GM19023 (cell line): Measurements from ENCODE around the gene MYL5.
"Not testable (repeated sequence)": the region's sequence is repeated elsewhere in the genome, so short reads cannot be mapped to it uniquely, and the experiment has no call there.

Source experiments
- ATAC-seq: cut with Tn5 transposase; IDR thresholded peaks from one replicate; pipeline ENCODE4 v1.9.1; 2021; ENCODE audit warnings: mild to moderate bottlenecking, moderate library complexity; ENCODE audit not compliant: unreplicated experiment

The MYL5 gene

DNA sequence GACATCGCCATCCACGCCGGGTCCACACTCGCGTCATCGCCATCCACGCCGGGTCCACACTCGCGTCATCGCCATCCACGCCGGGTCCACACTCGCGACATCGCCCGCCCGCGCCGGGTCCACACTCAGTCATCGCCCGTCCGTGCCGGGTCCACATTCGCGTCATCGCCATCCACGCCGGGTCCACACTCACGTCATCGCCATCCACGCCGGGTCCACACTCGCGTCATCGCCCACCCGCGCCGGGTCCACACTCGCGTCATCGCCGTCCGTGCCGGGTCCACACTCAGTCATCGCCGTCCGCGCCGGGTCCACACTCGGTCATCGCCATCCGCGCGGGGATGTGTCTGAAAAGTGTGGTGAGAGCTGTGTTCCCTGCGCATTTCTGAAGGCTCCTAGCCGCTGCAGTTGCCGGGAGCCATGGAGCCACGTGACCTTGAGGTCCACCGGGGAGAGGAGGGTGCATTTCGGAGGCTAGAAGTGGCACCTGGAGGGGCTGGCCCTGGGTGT lies 48.6 kb downstream of the MYL5 start:
- no peak for ATAC-seq

DNA sequence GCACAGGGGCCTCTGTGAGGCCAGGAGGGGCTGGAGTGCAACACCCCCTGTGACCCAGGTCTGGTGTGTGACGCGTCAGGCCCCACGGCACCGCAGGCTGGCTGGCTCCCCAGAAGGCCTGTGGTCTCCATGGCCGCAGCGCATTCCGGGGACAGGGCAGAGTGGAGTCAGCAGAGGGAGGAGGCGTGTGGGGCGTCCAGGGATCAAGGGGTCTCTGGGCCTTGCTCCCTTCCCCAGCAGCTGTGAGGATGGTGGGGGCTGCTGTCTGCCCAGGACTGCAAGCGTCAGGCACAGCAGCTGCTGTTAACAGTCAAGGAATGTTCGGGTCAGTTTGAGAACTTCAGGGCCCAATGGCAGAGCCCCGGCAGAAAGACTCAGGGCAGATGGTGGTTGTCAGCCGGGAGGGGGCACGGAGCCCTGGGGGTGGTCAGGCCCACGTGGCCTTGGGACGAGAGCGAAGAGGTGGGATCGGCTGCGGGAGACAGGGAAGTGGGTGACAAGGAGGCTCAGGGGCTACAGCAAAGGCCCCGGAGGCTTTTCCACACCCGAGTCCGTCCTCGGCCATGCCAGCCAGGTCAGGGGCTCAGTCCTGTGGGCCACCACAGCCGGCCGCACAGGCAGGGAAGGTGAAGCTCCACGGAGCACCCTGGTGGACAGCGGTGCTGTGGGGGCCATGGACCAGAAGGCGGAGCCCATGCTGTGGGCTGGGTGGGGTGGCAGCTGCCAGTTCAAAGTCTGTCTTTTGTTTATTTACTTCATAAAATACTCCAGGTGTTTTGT lies 49.6 kb downstream of the MYL5 start:
- no peak for ATAC-seq

DNA sequence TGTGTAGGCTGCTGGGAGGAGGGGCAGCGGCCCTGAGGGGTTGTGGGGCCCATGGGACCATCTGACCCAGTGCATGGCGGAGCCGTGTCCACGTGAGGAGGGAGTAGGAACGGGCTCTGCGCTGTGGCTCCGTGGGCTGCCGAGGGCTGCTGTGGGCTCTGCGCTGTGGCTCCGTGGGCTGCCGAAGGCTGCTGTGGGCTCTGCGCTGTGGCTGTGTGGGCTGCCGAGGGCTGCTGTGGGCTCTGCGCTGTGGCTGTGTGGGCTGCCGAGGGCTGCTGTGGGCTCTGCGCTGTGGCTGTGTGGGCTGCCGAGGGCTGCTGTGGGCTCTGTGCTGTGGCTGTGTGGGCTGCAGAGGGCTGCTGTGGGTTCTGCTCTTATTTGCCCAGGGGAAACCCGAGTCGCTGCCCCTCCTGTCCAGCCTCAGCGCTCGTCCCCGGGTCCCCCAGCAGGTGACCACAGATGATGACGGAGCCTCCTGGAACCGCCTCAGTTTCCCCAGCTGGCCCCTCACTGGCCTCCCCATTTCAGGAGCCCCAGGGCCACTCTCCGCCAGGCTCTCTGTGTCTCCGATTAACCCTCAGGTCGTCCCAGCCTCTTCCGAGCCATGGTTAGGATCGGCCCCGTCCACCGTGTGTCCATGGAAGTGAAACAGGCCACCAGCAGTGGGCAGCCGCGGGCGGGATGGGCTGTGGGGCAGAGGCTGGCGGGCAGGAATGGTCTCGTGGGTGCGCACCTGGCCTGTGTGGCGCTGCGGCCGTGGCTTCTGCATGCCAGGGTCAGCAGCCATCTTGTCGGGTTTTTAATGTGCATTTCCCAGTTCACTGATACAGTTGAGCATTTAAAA lies 51.3 kb downstream of the MYL5 start:
- ATAC-seq: no peak

DNA sequence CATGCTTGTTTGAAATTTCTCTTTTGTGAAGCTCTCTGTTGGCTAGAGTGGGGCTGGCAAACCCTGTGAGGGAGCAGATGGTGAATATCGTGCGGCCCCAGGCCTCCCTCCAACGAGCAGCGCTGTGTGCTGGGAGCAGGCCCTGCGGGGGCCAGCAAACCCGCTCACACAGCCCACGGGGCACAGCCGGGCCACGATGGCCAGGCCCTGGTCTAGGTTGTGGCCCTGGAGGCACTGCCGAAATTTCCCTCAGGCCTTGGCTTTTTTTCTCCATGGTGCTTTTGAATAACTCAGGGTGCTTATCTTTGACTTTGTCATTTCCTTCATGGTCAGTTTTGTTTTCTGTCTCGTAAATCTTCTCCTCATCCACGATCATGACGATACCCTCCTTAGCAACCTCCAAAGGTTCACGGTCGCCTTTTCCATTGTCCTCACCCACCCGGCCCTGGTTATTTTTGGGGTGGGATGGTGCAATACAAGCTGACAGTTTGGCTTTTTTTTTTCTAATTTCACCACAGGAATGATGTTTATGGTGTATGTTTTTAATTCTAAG lies 52.0 kb downstream of the MYL5 start:
- no peak for ATAC-seq

DNA sequence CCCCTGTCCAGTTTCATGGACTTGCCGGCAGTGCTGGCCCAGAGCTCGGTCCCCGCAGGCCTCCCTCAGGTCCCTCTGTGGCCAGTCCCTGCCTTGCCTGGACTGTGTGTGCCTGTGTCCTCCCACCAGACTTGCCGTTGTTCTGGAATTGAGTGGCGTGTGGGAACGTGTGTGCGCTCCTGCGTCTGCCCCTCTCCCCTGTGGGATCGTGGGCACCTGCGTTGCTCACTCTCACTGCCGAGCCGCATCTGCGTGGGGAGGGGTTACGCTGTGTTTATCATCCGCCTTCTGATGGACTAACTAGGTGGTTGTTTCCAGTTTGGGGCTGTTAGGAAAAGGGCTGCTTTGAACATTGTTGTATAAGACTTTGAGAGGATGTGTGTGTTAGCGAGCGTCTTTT lies 52.5 kb downstream of the MYL5 start:
- ATAC-seq: no peak

DNA sequence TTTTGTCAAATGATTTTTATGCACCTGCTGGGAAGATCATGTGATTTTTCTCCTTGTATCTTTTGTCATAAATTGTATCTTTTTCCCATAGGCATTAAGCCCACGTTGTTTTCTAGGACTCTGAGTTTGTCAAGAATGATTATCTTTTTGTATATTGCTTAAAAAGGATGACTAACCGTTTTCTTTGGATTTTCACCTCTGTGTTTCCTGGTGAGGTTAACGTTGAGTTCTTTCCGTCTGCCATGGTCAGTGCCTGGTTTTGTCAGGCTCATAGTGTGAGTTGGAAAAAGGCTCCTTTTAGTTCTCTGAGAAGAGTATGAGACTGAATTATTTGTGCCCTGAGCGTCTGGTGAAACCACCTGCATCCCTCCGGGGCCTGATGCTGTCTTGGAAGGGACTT lies 53.2 kb downstream of the MYL5 start:
- no peak for ATAC-seq

DNA sequence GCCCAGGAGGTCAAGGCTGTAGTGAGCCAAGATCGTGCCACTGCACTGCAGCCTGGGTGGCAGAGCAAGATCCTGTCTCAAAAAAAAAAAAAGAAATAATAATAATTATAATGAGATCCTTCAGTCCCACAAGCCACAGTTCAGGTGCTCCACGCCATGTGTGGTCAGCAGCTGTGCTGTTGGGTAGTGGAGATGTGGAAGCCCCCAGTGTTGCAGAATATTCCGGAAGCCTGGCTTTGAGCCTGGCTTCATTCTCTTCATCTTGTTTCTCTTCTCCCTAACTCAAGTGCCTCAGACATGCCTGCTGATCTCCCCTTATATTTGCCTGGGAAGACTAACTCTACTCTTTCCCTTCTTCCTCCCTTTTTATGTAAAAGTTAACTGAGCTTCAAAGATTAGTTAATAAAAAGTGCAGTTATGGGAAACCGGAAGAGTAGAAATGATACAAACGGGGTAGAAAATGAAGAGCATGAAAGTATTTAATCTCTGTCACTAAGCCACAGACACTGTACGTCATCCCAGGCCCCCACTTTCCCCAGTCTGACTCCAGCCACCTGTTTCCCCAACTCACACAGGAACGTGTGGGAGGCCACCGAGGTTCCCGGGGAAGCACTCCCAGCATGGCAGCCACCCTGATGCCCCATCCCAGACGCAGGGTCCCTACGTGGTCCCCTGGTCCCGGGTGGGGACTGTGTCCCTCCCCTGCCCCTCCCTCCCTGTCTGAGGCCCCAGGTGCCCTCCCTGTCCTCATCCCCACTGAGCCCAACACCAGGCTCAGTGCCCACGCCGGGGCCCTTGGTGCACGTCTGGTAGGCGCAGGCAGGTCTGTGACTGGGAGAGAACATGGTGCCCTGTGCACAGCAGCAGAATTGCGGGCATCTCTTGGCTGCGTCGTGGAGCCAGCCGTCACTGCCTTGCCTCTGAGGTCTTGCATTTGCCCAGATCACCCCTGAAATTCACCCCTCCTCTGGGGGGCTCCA lies 55.3 kb downstream of the MYL5 start:
- no peak for ATAC-seq

DNA sequence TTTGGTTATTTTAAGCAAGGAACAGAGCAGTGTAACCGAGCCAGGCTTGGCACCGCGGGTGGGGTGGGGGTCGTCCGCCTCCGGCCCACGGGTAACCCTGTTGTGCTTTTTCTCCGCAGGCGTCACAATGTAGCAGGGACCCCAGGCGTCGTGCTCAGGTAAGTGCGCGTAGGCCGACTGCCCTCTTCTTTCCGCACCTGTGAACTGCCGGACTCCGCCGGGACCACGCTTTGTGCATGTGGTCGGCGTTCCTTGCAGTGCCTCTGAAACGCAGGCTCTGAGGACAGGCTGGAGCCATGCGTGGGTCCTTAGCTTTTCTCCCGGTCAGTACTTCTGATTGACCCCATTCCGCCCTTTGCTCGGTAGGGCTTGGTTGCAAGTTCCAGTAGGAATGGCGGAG lies 56.2 kb downstream of the MYL5 start:
- no peak for ATAC-seq

DNA sequence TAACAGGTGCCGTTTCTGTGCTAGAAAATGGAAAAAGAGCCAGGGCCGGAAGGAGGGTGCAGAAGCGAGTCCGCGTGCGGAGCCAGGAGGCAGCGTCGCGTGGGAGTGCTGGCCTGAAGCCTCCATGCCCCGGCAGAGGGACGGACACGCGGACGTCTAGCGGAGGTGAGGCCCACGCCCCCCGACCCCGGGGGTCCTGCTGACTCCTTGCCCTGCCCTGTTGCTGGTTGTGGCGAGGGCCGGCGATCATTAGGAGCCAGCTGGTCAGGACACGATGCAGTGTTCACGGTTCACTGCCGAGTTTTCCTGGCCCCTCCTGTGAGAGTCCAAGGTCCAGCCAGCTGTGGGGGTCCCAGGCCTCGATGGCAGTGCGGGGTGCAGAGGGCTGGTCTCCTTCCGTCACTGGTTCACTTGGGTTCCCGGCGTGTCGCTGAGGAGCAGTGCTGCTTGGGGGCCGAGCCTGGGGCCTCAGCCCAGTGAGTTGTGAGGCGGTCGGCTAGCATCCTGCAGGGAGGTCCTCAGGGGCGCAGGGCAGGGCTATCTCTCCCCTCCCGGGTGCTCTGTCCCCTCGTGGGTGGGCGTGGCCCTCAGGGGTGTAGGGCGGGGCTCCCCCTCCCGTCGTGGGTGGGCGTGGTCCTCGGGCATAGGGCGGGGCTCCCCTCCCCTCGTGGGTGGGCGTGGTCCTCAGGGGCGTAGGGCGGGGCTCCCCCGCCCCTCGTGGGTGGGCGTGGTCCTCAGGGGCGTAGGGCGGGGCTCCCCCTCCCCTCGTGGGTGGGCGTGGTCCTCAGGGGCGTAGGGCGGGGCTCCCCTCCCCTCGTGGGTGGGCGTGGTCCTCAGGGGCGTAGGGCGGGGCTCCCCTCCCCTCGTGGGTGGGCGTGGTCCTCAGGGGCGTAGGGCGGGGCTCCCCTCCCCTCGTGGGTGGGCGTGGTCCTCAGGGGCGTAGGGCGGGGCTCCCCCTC lies 56.9 kb downstream of the MYL5 start:
- ATAC-seq: not testable (repeated sequence)
